GM21825 (cell line): ENCODE data around the gene MTRF1L.
"Not testable (repeated sequence)": the region's sequence is repeated elsewhere in the genome, so short reads cannot be mapped to it uniquely, and the experiment has no call there.

ENCODE experiments used
- ATAC-seq: cut with Tn5 transposase; IDR thresholded peaks from one replicate; pipeline ENCODE4 v1.9.1; 2021; ENCODE audit warnings: mild to moderate bottlenecking, moderate library complexity; ENCODE audit not compliant: unreplicated experiment

The MTRF1L gene

DNA sequence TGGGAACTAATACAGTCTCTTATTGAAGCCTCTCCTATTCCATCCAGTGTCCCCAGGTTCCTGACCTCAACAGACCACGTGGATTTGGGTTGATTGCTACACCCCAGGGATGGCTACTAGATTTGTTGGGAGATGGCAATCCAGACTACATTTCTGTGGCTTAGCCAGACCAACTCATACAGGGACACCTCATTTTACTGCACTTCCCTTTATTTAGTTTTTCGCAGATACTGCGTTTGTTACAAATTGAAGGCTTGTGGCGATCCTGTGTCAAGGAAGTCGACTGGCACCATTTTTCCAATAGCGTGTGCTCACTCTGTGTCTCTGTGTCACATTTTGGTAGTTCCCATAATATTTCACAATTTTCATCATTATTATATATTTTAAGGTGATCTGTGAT is 10.3 kb upstream of the MTRF1L start:
- ATAC-seq: no peak

- peak; percentile 1 for ATAC-seq
Measured at GRCh38 chr6:153003366-153003690, 819 bp upstream of the MTRF1L start.

GRCh38 chr6:153001767-153002612 is 519 bp downstream of the MTRF1L start:
- ATAC-seq: peak; percentile 23

- not testable (repeated sequence) for ATAC-seq
Measured at GRCh38 chr6:153000790-153001189, 1.7 kb downstream of the MTRF1L start.

DNA sequence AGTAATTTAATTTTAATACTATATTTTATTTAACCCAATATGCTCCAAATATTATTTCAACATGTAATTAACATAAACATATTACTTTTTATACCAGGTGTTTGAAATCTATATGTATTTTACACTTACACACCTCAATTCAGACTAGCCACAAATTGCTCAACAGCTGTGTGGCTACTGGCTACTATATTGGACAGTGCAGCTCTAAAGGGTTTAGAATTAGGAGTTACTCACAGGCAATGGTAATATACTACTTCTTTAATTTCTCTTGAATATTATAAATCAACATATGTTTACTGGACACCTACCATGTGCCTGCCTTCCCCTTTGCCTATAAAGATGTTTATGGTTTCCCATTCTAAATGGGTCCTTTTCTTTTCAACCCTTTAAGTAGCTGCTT is 2.3 kb downstream of the MTRF1L start:
- no peak for ATAC-seq

GRCh38 chr6:152999538-152999937 is 3.0 kb downstream of the MTRF1L start:
- ATAC-seq: not testable (repeated sequence)

DNA sequence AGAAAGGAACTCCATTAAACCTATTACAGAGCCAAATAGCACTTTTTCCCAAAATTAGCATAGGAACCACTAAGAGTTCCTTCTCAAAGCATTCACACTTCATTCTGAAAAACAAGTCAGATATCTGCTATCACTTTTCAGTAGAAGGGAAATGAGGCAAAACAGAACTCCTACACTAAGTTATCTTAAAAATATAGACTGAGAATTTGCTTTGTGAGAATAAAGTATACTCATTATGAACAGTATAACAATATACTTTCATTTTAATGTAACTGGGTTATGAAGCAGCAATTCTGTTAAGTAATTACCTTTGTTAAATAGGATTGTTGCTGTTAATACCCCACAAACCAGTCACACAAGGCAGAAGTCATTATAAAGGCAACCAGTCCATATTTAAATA is 8.7 kb downstream of the MTRF1L start:
- no peak for ATAC-seq

DNA sequence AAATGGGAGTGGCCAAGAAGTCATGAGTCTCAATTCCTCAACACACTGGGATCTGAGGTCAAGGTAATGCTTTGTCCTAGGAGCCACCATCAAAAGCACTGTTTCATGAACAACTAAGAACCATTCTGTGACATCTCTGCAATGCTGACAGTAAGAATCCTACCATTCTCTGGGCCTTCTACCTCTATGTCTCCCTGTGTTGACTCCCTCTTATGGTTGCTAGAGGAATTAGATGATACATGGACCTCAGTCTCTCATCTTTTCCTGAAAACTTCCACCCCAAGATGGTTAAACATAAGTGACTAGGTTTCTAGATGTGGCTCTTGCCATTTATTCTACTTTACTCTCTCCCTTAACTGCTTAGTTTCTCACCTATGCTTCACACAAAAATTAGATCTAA is 9.1 kb downstream of the MTRF1L start:
- no peak for ATAC-seq

GRCh38 chr6:152986978-152987377 is 15.5 kb downstream of the MTRF1L start:
- no peak for ATAC-seq

DNA sequence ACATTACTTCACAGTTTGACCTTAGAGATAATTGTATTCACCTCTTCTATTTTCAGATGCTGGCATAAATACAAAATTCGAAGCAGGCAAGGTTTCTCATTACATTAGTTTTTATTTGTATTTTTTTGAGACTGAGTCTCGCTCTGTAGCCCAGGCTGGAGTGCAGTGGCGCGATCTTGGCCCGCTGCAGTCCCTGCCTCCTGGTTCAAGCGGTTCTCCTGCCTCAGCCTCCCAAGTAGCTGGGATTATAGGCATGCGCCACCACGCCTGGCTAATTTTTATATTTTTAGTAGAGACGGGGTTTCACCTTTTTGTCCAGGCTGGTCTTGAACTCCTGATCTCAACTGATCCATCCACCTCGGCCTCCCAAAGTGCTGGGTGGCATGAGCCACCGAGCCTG is 17.2 kb downstream of the MTRF1L start:
- not testable (repeated sequence) for ATAC-seq

DNA sequence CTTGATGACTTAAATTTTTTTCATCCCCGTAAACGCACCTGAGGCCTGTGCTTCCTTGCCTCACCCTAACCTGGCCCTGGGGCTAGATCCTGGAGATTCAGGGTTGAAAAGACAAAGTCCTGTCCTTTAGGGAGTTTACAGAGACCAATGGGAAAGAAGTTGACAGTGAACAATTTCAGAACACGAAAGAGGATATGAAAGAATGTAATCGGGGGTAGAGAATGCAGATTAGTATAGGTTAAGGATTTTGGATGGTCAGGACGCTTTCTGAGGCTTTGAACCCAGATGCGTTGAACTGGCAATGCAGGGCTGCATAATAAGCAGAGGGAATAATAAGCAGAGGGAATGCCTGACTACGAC is 18.0 kb downstream of the MTRF1L start:
- peak; percentile 30 for ATAC-seq

DNA sequence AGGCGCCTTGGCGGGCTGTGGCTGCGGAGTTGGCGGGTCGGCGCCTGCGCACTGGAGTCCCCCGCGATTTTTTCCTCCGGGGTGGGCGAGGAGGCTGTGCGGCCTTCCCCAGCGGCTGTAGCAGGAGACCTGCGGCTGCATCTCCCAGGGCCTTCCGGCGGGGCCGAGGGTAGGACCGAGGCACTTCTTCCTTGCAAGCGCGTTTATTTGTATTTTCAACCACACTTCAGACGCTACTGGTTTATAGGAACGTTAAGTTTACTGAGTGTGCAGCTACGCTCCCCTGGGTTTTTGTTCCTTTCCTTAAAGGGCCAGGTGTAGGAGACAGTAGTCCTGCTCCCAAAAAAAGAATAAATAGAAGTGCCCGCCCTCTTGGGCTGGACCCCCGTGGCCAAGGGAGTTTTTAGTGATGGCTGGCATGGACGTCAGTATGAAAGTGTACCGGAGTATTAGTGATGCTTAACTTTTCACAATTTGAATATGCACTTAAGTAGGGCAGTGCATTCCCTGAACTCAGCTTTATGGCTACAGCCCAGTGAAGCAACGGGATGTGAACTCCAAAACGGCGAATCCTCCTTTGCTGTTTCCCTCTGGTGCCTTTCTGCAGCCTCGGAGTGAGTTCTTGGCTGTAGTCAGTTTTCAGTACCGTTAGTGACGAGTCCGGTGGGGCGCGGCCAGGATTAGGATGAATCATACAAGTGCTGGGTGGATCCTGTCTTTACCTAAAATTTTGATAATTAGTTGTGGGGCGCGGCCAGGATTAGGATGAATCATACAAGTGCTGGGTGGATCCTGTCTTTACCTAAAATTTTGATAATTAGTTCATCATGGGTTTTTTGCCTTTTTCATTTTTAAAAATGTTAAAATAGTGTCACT is 18.6 kb downstream of the MTRF1L start:
- peak; percentile 21 for ATAC-seq

DNA sequence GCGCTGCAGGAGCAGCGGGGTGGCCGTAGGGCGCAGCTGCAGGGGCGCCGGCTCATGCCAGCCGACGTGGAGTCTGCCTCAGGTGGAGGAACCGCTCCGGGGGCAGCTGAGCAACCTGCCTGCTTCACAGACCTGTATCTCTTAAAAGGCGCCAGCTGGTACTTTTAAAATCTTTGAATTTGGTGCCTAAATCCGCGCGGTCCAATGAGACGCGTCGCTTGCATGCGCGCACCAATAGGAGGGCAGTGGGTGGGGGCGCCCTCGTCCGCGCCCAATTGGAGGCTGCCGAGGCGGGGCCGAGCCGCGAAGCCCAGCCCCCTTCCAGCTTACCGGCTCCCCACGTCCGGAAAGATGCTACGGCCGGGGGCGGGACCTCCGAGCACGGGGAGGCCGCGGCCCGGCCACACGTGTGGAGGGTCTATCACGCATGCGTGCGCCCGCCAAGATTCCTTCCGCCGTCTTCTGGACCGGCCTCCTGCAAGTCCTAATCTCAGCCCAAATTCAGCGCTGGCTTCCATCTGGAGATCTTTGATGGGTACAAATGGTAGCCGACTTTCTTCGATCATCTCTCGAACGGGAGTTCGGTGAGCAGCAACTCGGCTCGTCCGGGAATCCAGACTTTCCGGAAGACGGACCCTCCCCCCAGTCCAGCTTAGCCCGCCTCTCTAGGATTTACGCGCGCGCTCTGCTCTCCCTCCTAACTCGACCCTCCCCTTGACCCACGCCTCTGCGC is 19.4 kb downstream of the MTRF1L start, which contains the start of gene FBXO5:
Gene FBXO5 (minus strand): TSS at position 138 of the 733 bp plus-strand sequence. CDS start 82 bp downstream, at position 56.
- ATAC-seq: peak; percentile 84

- ATAC-seq: peak; percentile 0
Measured at GRCh38 chr6:152981989-152982903, 20.3 kb downstream of the MTRF1L start.

DNA sequence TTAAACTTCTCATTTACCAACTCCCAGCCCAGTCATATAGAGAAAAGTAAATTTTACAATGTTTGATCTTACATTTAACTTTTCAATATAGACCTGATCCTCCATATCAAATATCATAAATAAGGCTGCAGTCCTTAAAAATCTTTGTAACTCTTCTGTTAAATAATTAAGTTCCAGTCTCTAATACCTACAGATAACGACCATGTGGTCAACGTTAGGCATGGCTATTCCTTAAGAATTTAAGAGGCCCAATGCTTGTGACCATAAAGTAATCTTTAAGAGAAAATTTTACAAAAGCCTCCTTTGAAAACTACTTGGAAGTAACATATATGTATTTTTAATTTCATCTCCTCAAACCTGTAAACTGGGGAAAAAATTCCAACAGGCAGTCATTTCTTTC is 21.3 kb downstream of the MTRF1L start:
- no peak for ATAC-seq

GRCh38 chr6:152980656-152981055 is 21.9 kb downstream of the MTRF1L start:
- no peak for ATAC-seq

GRCh38 chr6:152979116-152979515 is 23.4 kb downstream of the MTRF1L start:
- no peak for ATAC-seq

DNA sequence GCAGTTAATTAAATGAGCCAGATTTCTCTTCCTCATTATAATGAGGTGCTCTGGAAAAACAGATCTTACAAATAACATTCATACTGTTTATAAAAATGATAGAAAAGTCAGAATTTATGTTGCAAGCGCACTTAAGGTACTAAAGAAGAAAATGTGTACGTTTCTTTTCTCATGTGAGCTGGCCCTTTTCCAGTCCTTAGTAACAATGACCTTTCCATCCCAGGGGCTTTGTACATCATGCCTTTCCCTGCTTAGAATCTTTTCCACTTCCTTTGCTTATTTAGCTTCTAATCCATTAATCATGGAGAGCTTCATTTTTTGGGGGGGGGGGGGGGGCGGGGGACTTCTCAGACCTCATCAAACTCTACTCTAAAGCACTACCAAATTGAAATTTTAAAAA is 24.5 kb downstream of the MTRF1L start:
- ATAC-seq: no peak

GRCh38 chr6:152977556-152977955 is 25.0 kb downstream of the MTRF1L start:
- no peak for ATAC-seq

DNA sequence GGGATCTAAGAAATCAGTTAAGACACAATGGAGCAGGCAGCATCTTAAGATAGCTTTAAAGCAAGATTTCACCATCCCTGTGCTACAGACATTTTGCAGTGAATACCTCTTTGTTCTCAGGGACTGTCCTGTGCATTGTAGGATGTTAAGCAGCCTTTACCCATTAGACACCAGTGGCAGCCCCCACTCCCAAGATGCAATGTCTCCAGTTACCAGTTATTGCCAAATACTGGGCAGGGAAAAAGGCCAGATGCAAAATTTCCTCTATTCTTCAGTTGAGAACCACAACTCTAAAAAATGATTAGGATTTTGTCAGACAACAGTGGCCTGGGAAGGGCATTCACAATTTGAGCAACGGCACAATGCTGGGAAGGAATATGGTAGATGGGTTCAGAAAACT is 25.8 kb downstream of the MTRF1L start:
- no peak for ATAC-seq
